Breast epithelium (tissue), 3 donors: Measurements from ENCODE around the gene SHMT2.

Experiments used
- POLR2A ChIP-seq: fragments of 450-650 bp; IDR thresholded peaks from one replicate; pipeline ENCODE4 v1.6.1; 2016; ENCODE audit warnings: antibody characterized with exemption, mild to moderate bottlenecking, moderate library complexity
- TF ChIP-seq, protein P1 (sequence below), 3 donors: fragments of 450-650 bp; IDR thresholded peaks; one replicate each; pipeline ENCODE4 v1.5.1; 2016 to 2017; ENCODE audit warnings: antibody characterized with exemption in 3 of 3, mild to moderate bottlenecking in 3 of 3, moderate library complexity in 3 of 3

DNA sequence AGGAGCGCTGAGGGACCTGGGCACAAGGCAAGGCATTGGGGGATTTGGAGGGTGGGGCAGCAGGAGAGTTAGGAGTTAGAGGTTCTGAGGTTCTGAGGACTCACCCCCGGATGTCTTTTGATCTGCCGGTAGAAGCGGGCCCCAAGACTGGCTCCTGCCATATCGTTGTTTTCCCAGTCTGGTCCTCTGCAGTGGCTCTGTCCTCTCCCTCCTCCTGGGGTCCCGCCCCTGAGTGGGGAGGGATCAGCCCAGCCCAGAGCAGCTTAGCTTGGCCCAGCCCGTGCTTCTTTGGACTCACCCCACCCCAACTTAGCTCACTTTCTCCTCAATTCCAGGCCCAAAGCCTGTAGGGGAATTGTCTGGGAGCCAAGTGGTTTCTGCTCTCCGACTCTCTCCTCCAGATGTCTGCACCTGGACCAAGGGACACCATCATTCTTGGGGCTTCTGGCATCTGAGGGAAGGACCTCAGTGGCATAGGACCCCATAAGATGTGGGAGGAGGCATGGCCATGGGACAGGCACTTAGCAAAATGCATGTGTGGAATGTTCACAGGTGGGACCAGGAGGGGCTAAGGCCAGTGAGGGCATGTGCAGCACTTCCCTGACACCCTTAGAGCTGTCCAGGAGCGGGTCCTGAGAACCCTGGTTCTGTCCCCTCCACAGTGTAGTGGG, 7.5 kb downstream of the SHMT2 start:
- TF ChIP-seq, protein P1, sequence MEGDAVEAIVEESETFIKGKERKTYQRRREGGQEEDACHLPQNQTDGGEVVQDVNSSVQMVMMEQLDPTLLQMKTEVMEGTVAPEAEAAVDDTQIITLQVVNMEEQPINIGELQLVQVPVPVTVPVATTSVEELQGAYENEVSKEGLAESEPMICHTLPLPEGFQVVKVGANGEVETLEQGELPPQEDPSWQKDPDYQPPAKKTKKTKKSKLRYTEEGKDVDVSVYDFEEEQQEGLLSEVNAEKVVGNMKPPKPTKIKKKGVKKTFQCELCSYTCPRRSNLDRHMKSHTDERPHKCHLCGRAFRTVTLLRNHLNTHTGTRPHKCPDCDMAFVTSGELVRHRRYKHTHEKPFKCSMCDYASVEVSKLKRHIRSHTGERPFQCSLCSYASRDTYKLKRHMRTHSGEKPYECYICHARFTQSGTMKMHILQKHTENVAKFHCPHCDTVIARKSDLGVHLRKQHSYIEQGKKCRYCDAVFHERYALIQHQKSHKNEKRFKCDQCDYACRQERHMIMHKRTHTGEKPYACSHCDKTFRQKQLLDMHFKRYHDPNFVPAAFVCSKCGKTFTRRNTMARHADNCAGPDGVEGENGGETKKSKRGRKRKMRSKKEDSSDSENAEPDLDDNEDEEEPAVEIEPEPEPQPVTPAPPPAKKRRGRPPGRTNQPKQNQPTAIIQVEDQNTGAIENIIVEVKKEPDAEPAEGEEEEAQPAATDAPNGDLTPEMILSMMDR (IDR thresholded peaks at IDR 0.05), result no peak
- TF ChIP-seq POLR2A, result no peak
